GM03348 (cell line): ENCODE measurements around the gene PC.
A peak's percentile ranks its signal among the peaks of the same experiment; 100 is the strongest.
"Not testable (repeated sequence)": the region's sequence is repeated elsewhere in the genome, so short reads cannot be mapped to it uniquely, and the experiment has no call there.

Experiments used
- DNase-seq: peaks from one replicate; pipeline ENCODE4 v3.0.0; 2012; ENCODE audit warnings: low spot score

Gene PC

GRCh38 chr11:66840317-66841091 lies 117.7 kb downstream of the PC start:
- no peak for DNase-seq

GRCh38 chr11:66835768-66836405 lies 122.3 kb downstream of the PC start:
- DNase-seq: no peak

- no peak for DNase-seq
Observed at GRCh38 chr11:66834943-66835342, 123.2 kb downstream of the PC start.

GRCh38 chr11:66834539-66834845 lies 123.7 kb downstream of the PC start:
- DNase-seq: no peak

GRCh38 chr11:66824573-66824972 lies 133.6 kb downstream of the PC start:
- not testable (repeated sequence) for DNase-seq

GRCh38 chr11:66823700-66824099 lies 134.5 kb downstream of the PC start:
- DNase-seq: no peak

- DNase-seq: no peak
Observed at GRCh38 chr11:66820901-66821300, 137.3 kb downstream of the PC start.

GRCh38 chr11:66820381-66820780 lies 137.8 kb downstream of the PC start:
- no peak for DNase-seq

- DNase-seq: no peak
Observed at GRCh38 chr11:66818231-66818955, 139.8 kb downstream of the PC start.

- DNase-seq: peak; percentile 11
Observed at GRCh38 chr11:66815646-66816045, 142.5 kb downstream of the PC start.

- DNase-seq: no peak
Observed at GRCh38 chr11:66814678-66815077, 143.5 kb downstream of the PC start.

GRCh38 chr11:66810576-66811185 lies 147.5 kb downstream of the PC start:
- no peak for DNase-seq

- DNase-seq: no peak
Observed at GRCh38 chr11:66809592-66809991, 148.6 kb downstream of the PC start.

- DNase-seq: no peak
Observed at GRCh38 chr11:66800720-66801428, 157.3 kb downstream of the PC start.

- not testable (repeated sequence) for DNase-seq
Observed at GRCh38 chr11:66799815-66800214, 158.4 kb downstream of the PC start.
